Measurements from ENCODE around the gene EXOC4.

Gene EXOC4

DNA sequence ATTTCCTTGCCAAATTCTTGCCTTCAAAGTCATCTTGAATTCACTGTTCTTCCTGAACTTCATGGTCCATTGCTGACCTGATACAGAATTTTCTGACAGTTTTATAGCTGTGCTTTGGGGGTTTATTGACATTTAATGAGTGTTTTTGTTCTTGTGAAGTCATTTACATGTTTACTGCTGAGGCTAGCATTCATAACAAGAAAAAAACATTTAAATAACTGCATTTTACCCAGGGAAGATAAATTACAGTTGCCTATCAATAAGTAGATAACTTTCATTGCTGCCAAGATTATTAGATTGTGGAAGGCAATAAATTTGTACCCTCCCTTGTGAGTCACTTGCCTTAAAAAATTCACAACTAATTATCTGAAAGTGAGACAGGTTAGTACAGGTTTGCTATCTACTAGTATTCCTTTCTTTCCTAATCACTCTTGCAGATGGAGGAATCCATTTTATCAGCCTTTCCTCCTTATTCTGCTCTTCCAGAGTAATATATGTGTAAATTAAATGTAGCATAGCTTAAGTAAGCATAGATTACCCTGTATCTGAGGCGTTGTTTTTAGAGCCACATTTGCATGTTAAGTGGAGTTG is 178.4 kb downstream of the EXOC4 start (continued):
- TF ChIP-seq, protein P1, sequence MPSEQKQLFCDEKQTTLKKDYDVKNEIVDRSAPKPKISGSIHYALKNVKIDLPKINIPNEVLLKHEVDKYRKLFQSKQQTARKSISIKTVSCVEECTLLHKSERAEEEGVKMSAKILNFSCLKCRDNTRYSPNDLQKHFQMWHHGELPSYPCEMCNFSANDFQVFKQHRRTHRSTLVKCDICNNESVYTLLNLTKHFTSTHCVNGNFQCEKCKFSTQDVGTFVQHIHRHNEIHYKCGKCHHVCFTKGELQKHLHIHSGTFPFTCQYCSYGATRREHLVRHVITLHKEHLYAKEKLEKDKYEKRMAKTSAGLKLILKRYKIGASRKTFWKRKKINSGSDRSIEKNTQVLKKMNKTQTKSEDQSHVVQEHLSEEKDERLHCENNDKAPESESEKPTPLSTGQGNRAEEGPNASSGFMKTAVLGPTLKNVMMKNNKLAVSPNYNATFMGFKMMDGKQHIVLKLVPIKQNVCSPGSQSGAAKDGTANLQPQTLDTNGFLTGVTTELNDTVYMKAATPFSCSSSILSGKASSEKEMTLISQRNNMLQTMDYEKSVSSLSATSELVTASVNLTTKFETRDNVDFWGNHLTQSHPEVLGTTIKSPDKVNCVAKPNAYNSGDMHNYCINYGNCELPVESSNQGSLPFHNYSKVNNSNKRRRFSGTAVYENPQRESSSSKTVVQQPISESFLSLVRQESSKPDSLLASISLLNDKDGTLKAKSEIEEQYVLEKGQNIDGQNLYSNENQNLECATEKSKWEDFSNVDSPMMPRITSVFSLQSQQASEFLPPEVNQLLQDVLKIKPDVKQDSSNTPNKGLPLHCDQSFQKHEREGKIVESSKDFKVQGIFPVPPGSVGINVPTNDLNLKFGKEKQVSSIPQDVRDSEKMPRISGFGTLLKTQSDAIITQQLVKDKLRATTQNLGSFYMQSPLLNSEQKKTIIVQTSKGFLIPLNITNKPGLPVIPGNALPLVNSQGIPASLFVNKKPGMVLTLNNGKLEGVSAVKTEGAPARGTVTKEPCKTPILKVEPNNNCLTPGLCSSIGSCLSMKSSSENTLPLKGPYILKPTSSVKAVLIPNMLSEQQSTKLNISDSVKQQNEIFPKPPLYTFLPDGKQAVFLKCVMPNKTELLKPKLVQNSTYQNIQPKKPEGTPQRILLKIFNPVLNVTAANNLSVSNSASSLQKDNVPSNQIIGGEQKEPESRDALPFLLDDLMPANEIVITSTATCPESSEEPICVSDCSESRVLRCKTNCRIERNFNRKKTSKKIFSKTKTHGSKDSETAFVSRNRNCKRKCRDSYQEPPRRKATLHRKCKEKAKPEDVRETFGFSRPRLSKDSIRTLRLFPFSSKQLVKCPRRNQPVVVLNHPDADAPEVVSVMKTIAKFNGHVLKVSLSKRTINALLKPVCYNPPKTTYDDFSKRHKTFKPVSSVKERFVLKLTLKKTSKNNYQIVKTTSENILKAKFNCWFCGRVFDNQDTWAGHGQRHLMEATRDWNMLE (tag by site-specific recombination; conservative IDR thresholded peaks at IDR 0.05; ENCODE audit: low read depth): no peak
- TF ChIP-seq ZNF10 (tag by site-specific recombination; IDR thresholded peaks at IDR 0.05) (no peak), ZNF623 (tag by site-specific recombination; IDR thresholded peaks at IDR 0.05) (no peak), ZXDB (tag by site-specific recombination; IDR thresholded peaks at IDR 0.05) (peak; percentile 27; the same call in 1 of the 2 replicates), ZNF837 (tag by site-specific recombination; IDR thresholded peaks at IDR 0.05) (no peak), ZNF23 (tag by site-specific recombination; IDR thresholded peaks at IDR 0.05; ENCODE audit: borderline replicate concordance) (no peak), ZNF121 (tag by site-specific recombination; IDR thresholded peaks at IDR 0.05) (no peak), ZNF600 (tag by site-specific recombination; IDR thresholded peaks at IDR 0.05) (no peak), ZFP3 (tag by site-specific recombination; IDR thresholded peaks at IDR 0.05; ENCODE audit: low read depth) (no peak), KLF10 (tag by site-specific recombination; IDR thresholded peaks at IDR 0.05) (peak; percentile 30; the same call in 1 of the 2 replicates), ZNF354C (tag by site-specific recombination; IDR thresholded peaks at IDR 0.05; ENCODE audit: borderline replicate concordance, low read depth) (no peak), OSR2 (tag by site-specific recombination; IDR thresholded peaks at IDR 0.05) (peak; percentile 68; the same call in 1 of the 2 replicates), ZNF549 (tag by site-specific recombination; IDR thresholded peaks at IDR 0.05) (no peak), ZNF529 (tag by site-specific recombination; IDR thresholded peaks at IDR 0.05; ENCODE audit: insufficient replicate concordance) (no peak), ZSCAN16 (tag by site-specific recombination; IDR thresholded peaks at IDR 0.05) (no peak), ZNF140 (tag by site-specific recombination; IDR thresholded peaks at IDR 0.05) (no peak), RBAK (tag by site-specific recombination; IDR thresholded peaks at IDR 0.05) (no peak), YY2 (tag by site-specific recombination; IDR thresholded peaks at IDR 0.05) (no peak), ZNF155 (tag by site-specific recombination; IDR thresholded peaks at IDR 0.05) (no peak), ZNF624 (tag by site-specific recombination; IDR thresholded peaks at IDR 0.05) (no peak), ZNF843 (tag by site-specific recombination; IDR thresholded peaks at IDR 0.05) (peak; percentile 73), ZNF791 (tag by site-specific recombination; IDR thresholded peaks at IDR 0.05) (no peak), ZFP69B (tag by site-specific recombination; IDR thresholded peaks at IDR 0.05) (no peak)
- TF ChIP-seq, protein P2, sequence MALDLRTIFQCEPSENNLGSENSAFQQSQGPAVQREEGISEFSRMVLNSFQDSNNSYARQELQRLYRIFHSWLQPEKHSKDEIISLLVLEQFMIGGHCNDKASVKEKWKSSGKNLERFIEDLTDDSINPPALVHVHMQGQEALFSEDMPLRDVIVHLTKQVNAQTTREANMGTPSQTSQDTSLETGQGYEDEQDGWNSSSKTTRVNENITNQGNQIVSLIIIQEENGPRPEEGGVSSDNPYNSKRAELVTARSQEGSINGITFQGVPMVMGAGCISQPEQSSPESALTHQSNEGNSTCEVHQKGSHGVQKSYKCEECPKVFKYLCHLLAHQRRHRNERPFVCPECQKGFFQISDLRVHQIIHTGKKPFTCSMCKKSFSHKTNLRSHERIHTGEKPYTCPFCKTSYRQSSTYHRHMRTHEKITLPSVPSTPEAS (tag by site-specific recombination; IDR thresholded peaks at IDR 0.05): 0 out of 2 replicates have a peak, but pooled peaks have one; percentile 18
- TF ChIP-seq, protein P3, sequence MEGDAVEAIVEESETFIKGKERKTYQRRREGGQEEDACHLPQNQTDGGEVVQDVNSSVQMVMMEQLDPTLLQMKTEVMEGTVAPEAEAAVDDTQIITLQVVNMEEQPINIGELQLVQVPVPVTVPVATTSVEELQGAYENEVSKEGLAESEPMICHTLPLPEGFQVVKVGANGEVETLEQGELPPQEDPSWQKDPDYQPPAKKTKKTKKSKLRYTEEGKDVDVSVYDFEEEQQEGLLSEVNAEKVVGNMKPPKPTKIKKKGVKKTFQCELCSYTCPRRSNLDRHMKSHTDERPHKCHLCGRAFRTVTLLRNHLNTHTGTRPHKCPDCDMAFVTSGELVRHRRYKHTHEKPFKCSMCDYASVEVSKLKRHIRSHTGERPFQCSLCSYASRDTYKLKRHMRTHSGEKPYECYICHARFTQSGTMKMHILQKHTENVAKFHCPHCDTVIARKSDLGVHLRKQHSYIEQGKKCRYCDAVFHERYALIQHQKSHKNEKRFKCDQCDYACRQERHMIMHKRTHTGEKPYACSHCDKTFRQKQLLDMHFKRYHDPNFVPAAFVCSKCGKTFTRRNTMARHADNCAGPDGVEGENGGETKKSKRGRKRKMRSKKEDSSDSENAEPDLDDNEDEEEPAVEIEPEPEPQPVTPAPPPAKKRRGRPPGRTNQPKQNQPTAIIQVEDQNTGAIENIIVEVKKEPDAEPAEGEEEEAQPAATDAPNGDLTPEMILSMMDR (tag by site-specific recombination; IDR thresholded peaks at IDR 0.05): no peak
- TF ChIP-seq, protein P4, sequence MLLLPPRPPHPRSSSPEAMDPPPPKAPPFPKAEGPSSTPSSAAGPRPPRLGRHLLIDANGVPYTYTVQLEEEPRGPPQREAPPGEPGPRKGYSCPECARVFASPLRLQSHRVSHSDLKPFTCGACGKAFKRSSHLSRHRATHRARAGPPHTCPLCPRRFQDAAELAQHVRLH (tag by site-specific recombination; IDR thresholded peaks at IDR 0.05): peak; percentile 64; the same call in 1 of the 2 replicates
- TF ChIP-seq, protein P5, sequence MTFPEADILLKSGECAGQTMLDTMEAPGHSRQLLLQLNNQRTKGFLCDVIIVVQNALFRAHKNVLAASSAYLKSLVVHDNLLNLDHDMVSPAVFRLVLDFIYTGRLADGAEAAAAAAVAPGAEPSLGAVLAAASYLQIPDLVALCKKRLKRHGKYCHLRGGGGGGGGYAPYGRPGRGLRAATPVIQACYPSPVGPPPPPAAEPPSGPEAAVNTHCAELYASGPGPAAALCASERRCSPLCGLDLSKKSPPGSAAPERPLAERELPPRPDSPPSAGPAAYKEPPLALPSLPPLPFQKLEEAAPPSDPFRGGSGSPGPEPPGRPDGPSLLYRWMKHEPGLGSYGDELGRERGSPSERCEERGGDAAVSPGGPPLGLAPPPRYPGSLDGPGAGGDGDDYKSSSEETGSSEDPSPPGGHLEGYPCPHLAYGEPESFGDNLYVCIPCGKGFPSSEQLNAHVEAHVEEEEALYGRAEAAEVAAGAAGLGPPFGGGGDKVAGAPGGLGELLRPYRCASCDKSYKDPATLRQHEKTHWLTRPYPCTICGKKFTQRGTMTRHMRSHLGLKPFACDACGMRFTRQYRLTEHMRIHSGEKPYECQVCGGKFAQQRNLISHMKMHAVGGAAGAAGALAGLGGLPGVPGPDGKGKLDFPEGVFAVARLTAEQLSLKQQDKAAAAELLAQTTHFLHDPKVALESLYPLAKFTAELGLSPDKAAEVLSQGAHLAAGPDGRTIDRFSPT (tag by site-specific recombination; IDR thresholded peaks at IDR 0.05): no peak
